ENCODE measurements around the gene SLC24A3.
A peak's percentile ranks its signal among the peaks of the same experiment; 100 is the strongest.

Gene SLC24A3

GRCh38 chr20:19193349-19193748 lies 19.1 kb upstream of the SLC24A3 start:
- no peak overlapping the region for H3K4me3 Mint-ChIP-seq
- no peaks in the 10 kb centered on the region for H3K27me3 Mint-ChIP-seq (ENCODE audit: low read depth)
- no peaks in the 10 kb centered on the region for H3K36me3 Mint-ChIP-seq (ENCODE audit: low read depth)
- TF ChIP-seq CTCF (IDR thresholded peaks at IDR 0.05; ENCODE audit: unreplicated experiment in 3 of 3): no peak
- peaks cover 13% of the 10 kb centered on the region for H3K9me3 Mint-ChIP-seq
- H3K4me1 Mint-ChIP-seq: no peaks in the 10 kb centered on the region
- no peak overlapping the region for H3K27ac Mint-ChIP-seq

GRCh38 chr20:19205981-19206396 lies 6.5 kb upstream of the SLC24A3 start:
- Mint-ChIP-seq H3K36me3 (ENCODE audit: low read depth) (no peaks in the 10 kb centered on the region), H3K27me3 (ENCODE audit: low read depth) (peaks cover 19% of the 10 kb centered on the region), H3K4me1 (peaks cover 16% of the 10 kb centered on the region), H3K9me3 (peaks cover 14% of the 10 kb centered on the region), H3K27ac (no peak overlapping the region), H3K4me3 (no peak overlapping the region)
- TF ChIP-seq CTCF (IDR thresholded peaks at IDR 0.05; ENCODE audit: unreplicated experiment in 3 of 3): peak; percentile 68 to 77 (median 76)

- Mint-ChIP-seq H3K9me3 (peaks cover 12% of the 10 kb centered on the region), H3K36me3 (ENCODE audit: low read depth) (no peaks in the 10 kb centered on the region), H3K4me1 (peaks cover 20% of the 10 kb centered on the region), H3K27me3 (ENCODE audit: low read depth) (peaks cover 27% of the 10 kb centered on the region), H3K27ac (no peak overlapping the region), H3K4me3 (no peak overlapping the region)
- TF ChIP-seq CTCF (IDR thresholded peaks at IDR 0.05; ENCODE audit: unreplicated experiment in 3 of 3): no peak
Observed at GRCh38 chr20:19207541-19207940, 4.9 kb upstream of the SLC24A3 start.

- Mint-ChIP-seq H3K36me3 (ENCODE audit: low read depth) (no peaks in the 10 kb centered on the region), H3K9me3 (no peaks in the 10 kb centered on the region), H3K27ac (peak overlapping the region; percentile 29 to 57 (median 39)), H3K4me1 (peaks cover 41% of the 10 kb centered on the region), H3K4me3 (peak overlapping the region; percentile 80 to 89 (median 83)), H3K27me3 (ENCODE audit: low read depth) (peaks cover 40% of the 10 kb centered on the region)
- no peak for TF ChIP-seq CTCF (IDR thresholded peaks at IDR 0.05; ENCODE audit: unreplicated experiment in 3 of 3)
Observed at GRCh38 chr20:19210391-19211155, 1.9 kb upstream of the SLC24A3 start.

GRCh38 chr20:19211252-19211651 lies 1.2 kb upstream of the SLC24A3 start:
- Mint-ChIP-seq H3K27me3 (ENCODE audit: low read depth) (peaks cover 40% of the 10 kb centered on the region), H3K9me3 (no peaks in the 10 kb centered on the region), H3K36me3 (ENCODE audit: low read depth) (no peaks in the 10 kb centered on the region), H3K27ac (peak overlapping the region in 2 of 3 experiments; percentile 57 to 58), H3K4me3 (peak overlapping the region; percentile 80 to 89 (median 83)), H3K4me1 (peaks cover 46% of the 10 kb centered on the region)
- no peak for TF ChIP-seq CTCF (IDR thresholded peaks at IDR 0.05; ENCODE audit: unreplicated experiment in 3 of 3)

All from nephron (organoid).